Measurements from ENCODE around the gene CDH23. TPM values are rescaled to one million over a fixed set of nuclear protein-coding genes. Genes with fewer than 3 reads are reported as not detected.

Gene CDH23
- total and polyA plus RNA-seq, 2 donors (not counting 1 experiment from before 2014, with no cell fraction given), result 0.37 to 0.89 TPM

GRCh38 chr10:71347587-71348395 is 48.9 kb upstream of the CDH23 start:
- POLR2A ChIA-PET, result no interaction called here
- H3K36me3 ChIP-seq (replicated peaks in 1 of 2; ENCODE audit: control extremely low read depth in 1 of 2, control insufficient read depth in 1 of 2, extremely low read depth in 1 of 2, insufficient read depth in 2 of 2, low read length in 1 of 2), result no peaks in the 10 kb centered on the region
- WGBS (ENCODE audit: insufficient coverage), result 96% methylated on average over 13 of the region's 14 CpGs
- CTCF ChIA-PET, result no interaction called here
- no peaks in the 10 kb centered on the region for H3K9me3 ChIP-seq (ENCODE audit: control extremely low read depth in 1 of 3, control insufficient read depth in 2 of 3, insufficient read depth in 1 of 3, low read length in 2 of 3)
- H3K9ac ChIP-seq (ENCODE audit: low read length), result no peak overlapping the region
- H3K27me3 ChIP-seq (replicated peaks in 1 of 4; ENCODE audit: control extremely low read depth in 1 of 4, control insufficient read depth in 3 of 4, insufficient read depth in 4 of 4, low read length in 3 of 4), result no peaks in the 10 kb centered on the region
- no peak overlapping the region for H3K27ac ChIP-seq (ENCODE audit: low read length in 2 of 2)
- no peaks in the 10 kb centered on the region for H3K9me3 Mint-ChIP-seq (ENCODE audit: insufficient read depth)
- H3K4me3 ChIP-seq (ENCODE audit: control extremely low read depth in 1 of 5, extremely low read depth in 1 of 5, insufficient read depth in 1 of 5, low read depth in 2 of 5, low read length in 4 of 5), result no peak overlapping the region
- H3K27ac Mint-ChIP-seq, result no peak overlapping the region
- DNase-seq (no peak), ATAC-seq (ENCODE audit: low read depth) (no peak)
- H3K27me3 Mint-ChIP-seq, result no peaks in the 10 kb centered on the region
- H2AFZ ChIP-seq (ENCODE audit: insufficient read depth, low read depth, low read length, poor library complexity, severe bottlenecking), result no peak overlapping the region
- no peaks in the 10 kb centered on the region for H4K20me1 ChIP-seq (ENCODE audit: control insufficient read depth, insufficient read depth, low read length, poor library complexity, severe bottlenecking)
- no peaks in the 10 kb centered on the region for H3K4me1 ChIP-seq (ENCODE audit: control insufficient read depth in 2 of 2, insufficient read depth in 2 of 2, low read length in 2 of 2)
- no peak overlapping the region for H3K4me2 ChIP-seq (replicated peaks; ENCODE audit: low read depth, low read length, poor library complexity, severe bottlenecking)
- H3K4me3 Mint-ChIP-seq, result no peak overlapping the region
- intact Hi-C loops (cut with micrococcal nuclease), result no loop called here
- H3K79me2 ChIP-seq (ENCODE audit: control insufficient read depth, insufficient read depth, low read length), result no peaks in the 10 kb centered on the region
- no peak for TF ChIP-seq EZH2 (IDR thresholded peaks at IDR 0.05; ENCODE audit: borderline replicate concordance, insufficient read depth, low read depth, low read length, poor library complexity, severe bottlenecking)
- TF ChIP-seq, protein P1, sequence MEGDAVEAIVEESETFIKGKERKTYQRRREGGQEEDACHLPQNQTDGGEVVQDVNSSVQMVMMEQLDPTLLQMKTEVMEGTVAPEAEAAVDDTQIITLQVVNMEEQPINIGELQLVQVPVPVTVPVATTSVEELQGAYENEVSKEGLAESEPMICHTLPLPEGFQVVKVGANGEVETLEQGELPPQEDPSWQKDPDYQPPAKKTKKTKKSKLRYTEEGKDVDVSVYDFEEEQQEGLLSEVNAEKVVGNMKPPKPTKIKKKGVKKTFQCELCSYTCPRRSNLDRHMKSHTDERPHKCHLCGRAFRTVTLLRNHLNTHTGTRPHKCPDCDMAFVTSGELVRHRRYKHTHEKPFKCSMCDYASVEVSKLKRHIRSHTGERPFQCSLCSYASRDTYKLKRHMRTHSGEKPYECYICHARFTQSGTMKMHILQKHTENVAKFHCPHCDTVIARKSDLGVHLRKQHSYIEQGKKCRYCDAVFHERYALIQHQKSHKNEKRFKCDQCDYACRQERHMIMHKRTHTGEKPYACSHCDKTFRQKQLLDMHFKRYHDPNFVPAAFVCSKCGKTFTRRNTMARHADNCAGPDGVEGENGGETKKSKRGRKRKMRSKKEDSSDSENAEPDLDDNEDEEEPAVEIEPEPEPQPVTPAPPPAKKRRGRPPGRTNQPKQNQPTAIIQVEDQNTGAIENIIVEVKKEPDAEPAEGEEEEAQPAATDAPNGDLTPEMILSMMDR (IDR thresholded peaks at IDR 0.05), result no peak
- no peaks in the 10 kb centered on the region for H3K4me1 Mint-ChIP-seq

DNA sequence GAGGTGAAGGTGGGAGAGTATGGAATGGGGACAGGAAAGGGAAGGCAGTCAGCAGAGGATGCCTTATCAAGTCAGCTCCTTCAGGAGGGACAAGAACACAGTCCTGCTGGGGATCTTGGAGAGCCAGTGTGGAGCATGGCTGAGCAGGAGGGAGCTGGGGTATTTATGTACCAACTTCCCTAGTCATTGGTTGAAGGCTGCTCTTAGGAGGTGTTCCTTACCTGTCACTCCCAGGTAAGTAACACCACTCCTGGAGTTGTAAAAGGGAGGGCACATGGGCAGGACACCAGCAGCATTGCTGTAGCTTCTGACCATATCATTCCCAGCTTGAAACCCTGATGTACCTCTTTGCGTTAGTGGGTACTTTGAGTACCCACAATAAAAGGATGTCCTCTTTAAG is 47.9 kb upstream of the CDH23 start:
- DNase-seq (no peak), ATAC-seq (ENCODE audit: low read depth) (no peak)
- no peak for TF ChIP-seq EZH2 (IDR thresholded peaks at IDR 0.05; ENCODE audit: borderline replicate concordance, insufficient read depth, low read depth, low read length, poor library complexity, severe bottlenecking)
- TF ChIP-seq, protein P1 (IDR thresholded peaks at IDR 0.05), result no peak
- H3K27ac ChIP-seq (ENCODE audit: low read length in 2 of 2), result no peak overlapping the region
- H3K9ac ChIP-seq (ENCODE audit: low read length), result no peak overlapping the region
- intact Hi-C loops (cut with micrococcal nuclease), result no loop called here
- no peaks in the 10 kb centered on the region for H3K27me3 ChIP-seq (replicated peaks in 1 of 4; ENCODE audit: control extremely low read depth in 1 of 4, control insufficient read depth in 3 of 4, insufficient read depth in 4 of 4, low read length in 3 of 4)
- Mint-ChIP-seq H3K9me3 (ENCODE audit: insufficient read depth) (no peaks in the 10 kb centered on the region), H3K27me3 (no peaks in the 10 kb centered on the region), H3K4me3 (no peak overlapping the region), H3K4me1 (no peaks in the 10 kb centered on the region), H3K27ac (no peak overlapping the region)
- H3K4me3 ChIP-seq (ENCODE audit: control extremely low read depth in 1 of 5, extremely low read depth in 1 of 5, insufficient read depth in 1 of 5, low read depth in 2 of 5, low read length in 4 of 5), result no peak overlapping the region
- no peaks in the 10 kb centered on the region for H3K4me1 ChIP-seq (ENCODE audit: control insufficient read depth in 2 of 2, insufficient read depth in 2 of 2, low read length in 2 of 2)
- POLR2A ChIA-PET, result no interaction called here
- 88% methylated on average over 1 of the region's 1 CpG for WGBS (ENCODE audit: insufficient coverage)
- CTCF ChIA-PET, result interaction anchor here (0.6 kb wide), 1 partner anchor 505 kb away, joined by 3 read pairs; no protein-coding TSS in a partner anchor
- H3K4me2 ChIP-seq (replicated peaks; ENCODE audit: low read depth, low read length, poor library complexity, severe bottlenecking), result no peak overlapping the region
- no peaks in the 10 kb centered on the region for H3K36me3 ChIP-seq (replicated peaks in 1 of 2; ENCODE audit: control extremely low read depth in 1 of 2, control insufficient read depth in 1 of 2, extremely low read depth in 1 of 2, insufficient read depth in 2 of 2, low read length in 1 of 2)
- no peak overlapping the region for H2AFZ ChIP-seq (ENCODE audit: insufficient read depth, low read depth, low read length, poor library complexity, severe bottlenecking)
- H3K79me2 ChIP-seq (ENCODE audit: control insufficient read depth, insufficient read depth, low read length), result no peaks in the 10 kb centered on the region
- no peaks in the 10 kb centered on the region for H3K9me3 ChIP-seq (ENCODE audit: control extremely low read depth in 1 of 3, control insufficient read depth in 2 of 3, insufficient read depth in 1 of 3, low read length in 2 of 3)
- no peaks in the 10 kb centered on the region for H4K20me1 ChIP-seq (ENCODE audit: control insufficient read depth, insufficient read depth, low read length, poor library complexity, severe bottlenecking)
